ENCODE results near the gene DNAJC17.

Gene DNAJC17

DNA sequence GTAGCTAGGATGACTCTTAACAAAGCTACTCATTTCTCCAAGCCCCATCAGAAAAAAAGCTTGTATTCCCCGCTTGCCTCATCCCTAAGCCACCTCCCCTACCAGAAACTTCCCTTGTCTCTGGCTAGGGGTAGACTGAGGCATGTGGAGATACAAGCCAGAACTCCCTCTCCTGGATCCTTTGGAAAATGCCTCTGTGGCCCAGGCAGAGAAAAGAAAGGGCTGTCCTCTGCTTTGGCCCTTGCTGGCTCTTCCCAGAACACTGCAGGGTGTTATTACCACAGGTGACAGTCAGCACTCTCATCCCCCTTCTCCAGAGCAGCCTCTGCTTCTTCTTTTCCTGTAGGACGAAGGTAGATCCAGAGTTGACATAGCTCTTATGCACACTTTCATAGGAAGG is 67.4 kb downstream of the DNAJC17 start:
- H3K36me3 ChIP-seq (replicated peaks in 1 of 2; ENCODE audit: control insufficient read depth in 2 of 2, insufficient read depth in 2 of 2, low read length in 2 of 2) = peaks cover 44 to 97% of the 10 kb centered on the region in 2 donors
- no peak overlapping the region for H3K4ac ChIP-seq (ENCODE audit: low read length)
- no CpG with 5 or more reads among the region's 2 CpGs for WGBS, 2 donors (ENCODE audit: extremely low coverage in 2 of 2, insufficient read length in 2 of 2, insufficient replicate concordance in 1 of 2)

DNA sequence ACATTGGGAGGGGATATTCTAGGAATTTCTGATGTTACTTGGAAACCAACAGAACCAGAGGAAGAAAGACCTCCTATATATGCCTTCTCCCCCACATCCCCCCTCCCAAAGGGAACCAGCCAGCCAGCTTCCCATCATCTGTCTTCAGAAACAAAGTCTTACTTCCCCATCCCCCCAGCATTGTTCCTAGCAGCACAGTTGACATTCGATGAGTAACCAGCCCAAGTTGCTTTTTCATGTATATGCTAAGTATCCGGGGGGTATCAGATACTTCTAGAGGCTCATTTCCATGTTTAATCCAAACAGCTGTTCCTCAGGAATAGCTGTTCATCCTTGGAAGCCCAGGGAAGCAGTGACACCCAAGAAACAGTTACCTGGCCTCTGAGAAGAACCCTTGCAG is 68.2 kb downstream of the DNAJC17 start:
- no peak overlapping the region for H3K18ac ChIP-seq (ENCODE audit: low read length)
- H2BK120ac ChIP-seq (ENCODE audit: low read depth, low read length) = no peak overlapping the region
- H3K4me2 ChIP-seq (ENCODE audit: insufficient read depth, low read length, poor library complexity, severe bottlenecking) = no peak overlapping the region
- no peak overlapping the region for H2BK12ac ChIP-seq (ENCODE audit: low read length)
- H3K4ac ChIP-seq (ENCODE audit: low read length) = no peak overlapping the region
- H3K27me3 ChIP-seq (ENCODE audit: control insufficient read depth in 3 of 3, insufficient read depth in 3 of 3, low read depth in 1 of 3, low read length in 3 of 3) = no peaks in the 10 kb centered on the region
- peaks cover 0 to 2% of the 10 kb centered on the region in 2 donors for H3K4me1 ChIP-seq (ENCODE audit: control insufficient read depth in 2 of 2, insufficient read depth in 1 of 2, low read depth in 1 of 2, low read length in 2 of 2)
- H2AFZ ChIP-seq (ENCODE audit: low read length) = no peak overlapping the region
- no peak for DNase-seq (ENCODE audit: low spot score)
- no peak overlapping the region for H3K9ac ChIP-seq (ENCODE audit: low read depth, low read length, poor library complexity)
- no peak overlapping the region for H2AK5ac ChIP-seq (ENCODE audit: low read depth, low read length)
- no peak overlapping the region for H2BK15ac ChIP-seq (ENCODE audit: low read length)
- no peak overlapping the region for H4K91ac ChIP-seq (ENCODE audit: low read depth, low read length, poor library complexity)
- no peak overlapping the region for H3K23ac ChIP-seq (ENCODE audit: low read depth, low read length, poor library complexity)
- WGBS, 2 donors (ENCODE audit: extremely low coverage in 2 of 2, insufficient read length in 2 of 2, insufficient replicate concordance in 1 of 2) = no CpG with 5 or more reads among the region's 2 CpGs
- no peak overlapping the region for H3K27ac ChIP-seq (replicated peaks; ENCODE audit: low read length)
- no peaks in the 10 kb centered on the region for H3K79me1 ChIP-seq (ENCODE audit: low read depth, low read length)
- H2BK5ac ChIP-seq (ENCODE audit: low read length) = no peak overlapping the region
- no peak overlapping the region for H4K8ac ChIP-seq (ENCODE audit: low read depth, low read length)
- H3K14ac ChIP-seq (ENCODE audit: low read length) = no peak overlapping the region
- H3K36me3 ChIP-seq (replicated peaks in 1 of 2; ENCODE audit: control insufficient read depth in 2 of 2, insufficient read depth in 2 of 2, low read length in 2 of 2) = peaks cover 41 to 97% of the 10 kb centered on the region in 2 donors
- no peaks in the 10 kb centered on the region for H3K9me3 ChIP-seq (replicated peaks in 1 of 2; ENCODE audit: control insufficient read depth in 2 of 2, insufficient read depth in 1 of 2, low read depth in 1 of 2, low read length in 2 of 2)
- H3K4me3 ChIP-seq (ENCODE audit: low read length in 2 of 2) = no peak overlapping the region

More for the DNA sequence above, 67.4 kb downstream of the DNAJC17 start:
- no peak overlapping the region for H2BK120ac ChIP-seq (ENCODE audit: low read depth, low read length)
- no peak for DNase-seq (ENCODE audit: low spot score)
- no peak overlapping the region for H2BK5ac ChIP-seq (ENCODE audit: low read length)
- no peak overlapping the region for H3K23ac ChIP-seq (ENCODE audit: low read depth, low read length, poor library complexity)
- H3K27ac ChIP-seq (replicated peaks; ENCODE audit: low read length) = no peak overlapping the region
- H2AK5ac ChIP-seq (ENCODE audit: low read depth, low read length) = no peak overlapping the region
- peaks cover 2 to 5% of the 10 kb centered on the region in 2 donors for H3K4me1 ChIP-seq (ENCODE audit: control insufficient read depth in 2 of 2, insufficient read depth in 1 of 2, low read depth in 1 of 2, low read length in 2 of 2)
- no peak overlapping the region for H3K14ac ChIP-seq (ENCODE audit: low read length)
- H3K9me3 ChIP-seq (replicated peaks in 1 of 2; ENCODE audit: control insufficient read depth in 2 of 2, insufficient read depth in 1 of 2, low read depth in 1 of 2, low read length in 2 of 2) = no peaks in the 10 kb centered on the region
- H2BK15ac ChIP-seq (ENCODE audit: low read length) = no peak overlapping the region
- no peak overlapping the region for H4K8ac ChIP-seq (ENCODE audit: low read depth, low read length)
- H2BK12ac ChIP-seq (ENCODE audit: low read length) = no peak overlapping the region
- H3K79me1 ChIP-seq (ENCODE audit: low read depth, low read length) = no peaks in the 10 kb centered on the region
- H4K91ac ChIP-seq (ENCODE audit: low read depth, low read length, poor library complexity) = no peak overlapping the region
- no peak overlapping the region for H2AFZ ChIP-seq (ENCODE audit: low read length)
- no peak overlapping the region for H3K4me2 ChIP-seq (ENCODE audit: insufficient read depth, low read length, poor library complexity, severe bottlenecking)
- H3K9ac ChIP-seq (ENCODE audit: low read depth, low read length, poor library complexity) = no peak overlapping the region
- no peak overlapping the region for H3K4me3 ChIP-seq (ENCODE audit: low read length in 2 of 2)
- no peak overlapping the region for H3K18ac ChIP-seq (ENCODE audit: low read length)
- no peaks in the 10 kb centered on the region for H3K27me3 ChIP-seq (ENCODE audit: control insufficient read depth in 3 of 3, insufficient read depth in 3 of 3, low read depth in 1 of 3, low read length in 3 of 3)

DNA sequence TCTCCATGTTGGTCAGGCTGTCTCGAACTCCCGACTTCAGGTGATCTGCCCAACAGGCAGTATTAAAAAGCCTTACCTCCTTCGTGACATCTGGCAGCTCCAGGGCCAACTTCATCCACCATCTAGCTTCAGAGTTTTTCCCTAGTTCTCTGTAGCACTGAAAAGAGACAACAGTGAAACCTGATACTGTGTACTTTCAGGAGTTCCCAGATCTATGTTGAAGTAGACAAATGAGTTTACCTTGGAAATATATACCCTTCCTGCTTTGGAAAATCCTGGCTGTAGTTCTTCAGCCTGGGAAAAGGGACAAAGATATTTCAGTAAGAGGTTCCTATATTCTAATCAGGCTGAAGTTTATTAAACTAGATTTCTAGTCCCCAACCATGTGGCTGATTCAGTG is 70.2 kb downstream of the DNAJC17 start:
- no peak overlapping the region for H2AFZ ChIP-seq (ENCODE audit: low read length)
- H3K27me3 ChIP-seq (ENCODE audit: control insufficient read depth in 3 of 3, insufficient read depth in 3 of 3, low read depth in 1 of 3, low read length in 3 of 3) = no peaks in the 10 kb centered on the region
- H2BK12ac ChIP-seq (ENCODE audit: low read length) = no peak overlapping the region
- no peak overlapping the region for H3K23ac ChIP-seq (ENCODE audit: low read depth, low read length, poor library complexity)
- H3K14ac ChIP-seq (ENCODE audit: low read length) = no peak overlapping the region
- peaks cover 31 to 94% of the 10 kb centered on the region in 2 donors for H3K36me3 ChIP-seq (replicated peaks in 1 of 2; ENCODE audit: control insufficient read depth in 2 of 2, insufficient read depth in 2 of 2, low read length in 2 of 2)
- no peak overlapping the region for H4K8ac ChIP-seq (ENCODE audit: low read depth, low read length)
- no CpG with 5 or more reads among the region's 3 CpGs for WGBS, 2 donors (ENCODE audit: extremely low coverage in 2 of 2, insufficient read length in 2 of 2, insufficient replicate concordance in 1 of 2)
- H3K9me3 ChIP-seq (replicated peaks in 1 of 2; ENCODE audit: control insufficient read depth in 2 of 2, insufficient read depth in 1 of 2, low read depth in 1 of 2, low read length in 2 of 2) = no peaks in the 10 kb centered on the region
- no peak overlapping the region for H2BK120ac ChIP-seq (ENCODE audit: low read depth, low read length)
- H2BK15ac ChIP-seq (ENCODE audit: low read length) = no peak overlapping the region
- H2BK5ac ChIP-seq (ENCODE audit: low read length) = no peak overlapping the region
- no peak overlapping the region for H4K91ac ChIP-seq (ENCODE audit: low read depth, low read length, poor library complexity)
- H3K18ac ChIP-seq (ENCODE audit: low read length) = no peak overlapping the region
- no peaks in the 10 kb centered on the region for H3K4me1 ChIP-seq (ENCODE audit: control insufficient read depth in 2 of 2, insufficient read depth in 1 of 2, low read depth in 1 of 2, low read length in 2 of 2)
- H3K79me1 ChIP-seq (ENCODE audit: low read depth, low read length) = no peaks in the 10 kb centered on the region
- DNase-seq (ENCODE audit: low spot score) = no peak
- H3K4me2 ChIP-seq (ENCODE audit: insufficient read depth, low read length, poor library complexity, severe bottlenecking) = no peak overlapping the region
- no peak overlapping the region for H3K9ac ChIP-seq (ENCODE audit: low read depth, low read length, poor library complexity)
- no peak overlapping the region for H2AK5ac ChIP-seq (ENCODE audit: low read depth, low read length)
- H3K4ac ChIP-seq (ENCODE audit: low read length) = no peak overlapping the region
- H3K4me3 ChIP-seq (ENCODE audit: low read length in 2 of 2) = no peak overlapping the region
- no peak overlapping the region for H3K27ac ChIP-seq (replicated peaks; ENCODE audit: low read length)

DNA sequence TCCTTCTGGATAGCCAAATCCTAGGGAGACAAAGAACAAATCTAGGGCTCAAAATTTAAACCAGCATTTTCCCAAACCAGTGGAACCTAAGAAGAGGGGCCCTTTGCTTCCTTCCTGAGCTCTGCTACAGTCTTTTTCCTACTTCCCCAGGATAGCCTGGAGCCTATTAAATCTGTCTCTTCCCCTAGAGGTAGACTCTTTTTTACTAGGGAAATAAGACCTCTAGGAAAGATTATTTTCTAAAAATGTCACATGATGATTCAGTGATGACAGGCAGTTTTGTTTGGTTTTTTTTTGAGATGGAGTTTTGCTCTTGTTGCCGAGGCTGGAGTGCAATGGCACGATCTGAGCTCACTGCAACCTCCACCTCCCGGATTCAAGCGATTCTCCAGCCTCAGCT is 70.7 kb downstream of the DNAJC17 start:
- Histone ChIP-seq H3K9me3 (replicated peaks in 1 of 2; ENCODE audit: control insufficient read depth in 2 of 2, insufficient read depth in 1 of 2, low read depth in 1 of 2, low read length in 2 of 2) (no peaks in the 10 kb centered on the region), H3K23ac (ENCODE audit: low read depth, low read length, poor library complexity) (no peak overlapping the region), H3K36me3 (replicated peaks in 1 of 2; ENCODE audit: control insufficient read depth in 2 of 2, insufficient read depth in 2 of 2, low read length in 2 of 2) (peaks cover 33 to 95% of the 10 kb centered on the region in 2 donors), H2BK5ac (ENCODE audit: low read length) (no peak overlapping the region), H2BK12ac (ENCODE audit: low read length) (no peak overlapping the region), H2AK5ac (ENCODE audit: low read depth, low read length) (no peak overlapping the region), H2BK120ac (ENCODE audit: low read depth, low read length) (no peak overlapping the region), H3K27me3 (ENCODE audit: control insufficient read depth in 3 of 3, insufficient read depth in 3 of 3, low read depth in 1 of 3, low read length in 3 of 3) (no peaks in the 10 kb centered on the region), H2AFZ (ENCODE audit: low read length) (no peak overlapping the region), H2BK15ac (ENCODE audit: low read length) (no peak overlapping the region), H3K18ac (ENCODE audit: low read length) (no peak overlapping the region), H3K9ac (ENCODE audit: low read depth, low read length, poor library complexity) (no peak overlapping the region), H4K91ac (ENCODE audit: low read depth, low read length, poor library complexity) (no peak overlapping the region), H4K8ac (ENCODE audit: low read depth, low read length) (no peak overlapping the region), H3K4ac (ENCODE audit: low read length) (no peak overlapping the region), H3K4me3 (ENCODE audit: low read length in 2 of 2) (no peak overlapping the region), H3K14ac (ENCODE audit: low read length) (no peak overlapping the region), H3K4me2 (ENCODE audit: insufficient read depth, low read length, poor library complexity, severe bottlenecking) (no peak overlapping the region), H3K79me1 (ENCODE audit: low read depth, low read length) (no peaks in the 10 kb centered on the region), H3K4me1 (ENCODE audit: control insufficient read depth in 2 of 2, insufficient read depth in 1 of 2, low read depth in 1 of 2, low read length in 2 of 2) (no peaks in the 10 kb centered on the region), H3K27ac (replicated peaks; ENCODE audit: low read length) (no peak overlapping the region)
- WGBS, 2 donors (ENCODE audit: extremely low coverage in 2 of 2, insufficient read length in 2 of 2, insufficient replicate concordance in 1 of 2) = no CpG with 5 or more reads among the region's 4 CpGs
- DNase-seq (ENCODE audit: low spot score) = no peak

Measured in neuronal stem cell (in vitro differentiated cells).